GM23248 (cell line): Measurements from ENCODE around the gene TTC9.

Experiments used
- EZH2 ChIP-seq: fragments of 200-600 bp; sonication (generic); IDR thresholded peaks from 2 replicates; pipeline ENCODE4 v1.6.1; 2018; ENCODE audit warnings: antibody characterized with exemption, mild to moderate bottlenecking; ENCODE audit not compliant: insufficient read depth, poor library complexity, severe bottlenecking
- EZH2phosphoT487 ChIP-seq: fragments of 200-600 bp; sonication (generic); IDR thresholded peaks from 2 replicates; pipeline ENCODE4 v1.6.1; 2018; ENCODE audit warnings: antibody characterized with exemption, moderate library complexity, mild to moderate bottlenecking, low read depth; ENCODE audit not compliant: insufficient read depth

GRCh38 chr14:70616646-70617045 lies 25.1 kb upstream of the TTC9 start:
- no peak for TF ChIP-seq EZH2phosphoT487
- no peak for TF ChIP-seq EZH2
